RWPE1 (cell line): Measurements from ENCODE around the gene ZNF219.

Experiments
- CTCF ChIA-PET: fragments of 350-600 bp; sonication (Branson Sonifier 250); formaldehyde crosslinking; extraction: SDS; loops from one replicate; lab custom pipeline; 2021; lab: Yijun Ruan, JAX
- POLR2A ChIA-PET: fragments of 400-600 bp; formaldehyde crosslinking; extraction: SDS; loops from one replicate; lab custom pipeline; 2020; ENCODE audit warnings: antibody characterized with exemption; ENCODE audit not compliant: low non-redundant PET; lab: Yijun Ruan, JAX
- DNase-seq: peaks from one replicate; pipeline ENCODE4 v3.0.0; 2012; ENCODE audit warnings: low spot score
- H3K27ac ChIP-seq: fragments of 450-650 bp; 2 replicates; pipeline ENCODE4 v1.5.1; 2017
- CTCF ChIP-seq: fragments of 450-650 bp; conservative IDR thresholded peaks from 2 replicates; pipeline ENCODE4 v1.5.1; 2017; ENCODE audit warnings: low read depth, mild to moderate bottlenecking

The ZNF219 gene

GRCh38 chr14:21098076-21098891, at the start of gene ZNF219:
Gene ZNF219, minus strand, starts transcription at chr14:21098655. Its CDS starts 5,064 bp downstream, at chr14:21093591.
- TF ChIP-seq CTCF = no peak
- POLR2A ChIA-PET = no interaction called here
- CTCF ChIA-PET = no interaction called here
- peak within 1 kb of the TSS; percentile 94 for H3K27ac ChIP-seq
- peak; percentile 85 for DNase-seq

- ChIA-PET CTCF (no interaction called here), POLR2A (no interaction called here)
- no peak for TF ChIP-seq CTCF
- no peak overlapping the region for H3K27ac ChIP-seq
- no peak for DNase-seq
These were observed 47.0 kb upstream of the ZNF219 start for GRCh38 chr14:21145437-21145836.

- CTCF ChIA-PET = no interaction called here
- TF ChIP-seq CTCF = no peak
- no peak overlapping the region for H3K27ac ChIP-seq
- POLR2A ChIA-PET = no interaction called here
- DNase-seq = no peak
These were observed 43.9 kb upstream of the ZNF219 start for GRCh38 chr14:21142357-21142756.

GRCh38 chr14:21136024-21136423, 37.6 kb upstream of the ZNF219 start:
- ChIA-PET CTCF (interaction anchor here (0.6 to 1.2 kb wide), 6 partner anchors 10 to 1357 kb away, joined by 3 to 10 read pairs (median 3); no protein-coding TSS in a partner anchor), POLR2A (no interaction called here)
- H3K27ac ChIP-seq = no peak overlapping the region
- TF ChIP-seq CTCF = peak; percentile 79
- DNase-seq = peak; percentile 49

GRCh38 chr14:21133901-21134300, 35.4 kb upstream of the ZNF219 start:
- H3K27ac ChIP-seq = no peak overlapping the region
- no peak for TF ChIP-seq CTCF
- DNase-seq = no peak
- ChIA-PET POLR2A (no interaction called here), CTCF (interaction anchor here (0.7 kb wide), 1 partner anchor 27 kb away, joined by 4 read pairs; no protein-coding TSS in a partner anchor)

- no peak for DNase-seq
- POLR2A ChIA-PET = interaction anchor here (0.6 kb wide), 1 partner anchor 1784 kb away, joined by 3 read pairs; no protein-coding TSS in a partner anchor
- CTCF ChIA-PET = interaction anchor here (0.6 kb wide), 1 partner anchor 36 kb away, joined by 3 read pairs; no protein-coding TSS in a partner anchor
These were observed 25.0 kb upstream of the ZNF219 start for GRCh38 chr14:21123429-21123828.

More at GRCh38 chr14:21123429-21123828, 25.0 kb upstream of the ZNF219 start:
- no peak overlapping the region for H3K27ac ChIP-seq
- TF ChIP-seq CTCF = no peak
